ENCODE results near the gene MAPK8IP1. TPM values are rescaled to one million over a fixed set of nuclear protein-coding genes. Genes with fewer than 3 reads are reported as not detected.

The MAPK8IP1 gene
- total and polyA plus RNA-seq, 4 donors, result 4.7 to 15.4 (median 5.7) TPM

GRCh38 chr11:45933131-45933831 is 47.8 kb downstream of the MAPK8IP1 start:
- Histone ChIP-seq H3K27me3 (ENCODE audit: control insufficient read depth in 3 of 3, insufficient read depth in 3 of 3, low read length in 2 of 3) (no peaks in the 10 kb centered on the region), H3K9me3 (ENCODE audit: control insufficient read depth in 4 of 4, insufficient read depth in 3 of 4, low read length in 3 of 4) (no peaks in the 10 kb centered on the region), H3K4me1 (ENCODE audit: control insufficient read depth in 5 of 5, insufficient read depth in 5 of 5, low read length in 5 of 5) (peaks cover 0 to 6% (median 0%) of the 10 kb centered on the region in 5 donors), H3K36me3 (ENCODE audit: control insufficient read depth in 4 of 4, insufficient read depth in 4 of 4, low read length in 4 of 4) (peaks cover 6 to 39% (median 13%) of the 10 kb centered on the region in 4 donors), H3K27ac (ENCODE audit: low read depth in 1 of 2, low read length in 1 of 2) (no peak overlapping the region), H3K9ac (ENCODE audit: insufficient read depth in 1 of 2, low read length in 2 of 2) (no peak overlapping the region), H3K4me3 (no peak overlapping the region)
- 58 to 67% methylated on average over 15 of the region's 15 CpGs for WGBS, 2 donors
- no peak for TF ChIP-seq CTCF (IDR thresholded peaks at IDR 0.05; ENCODE audit: control extremely low read depth, extremely low read depth)
- no peak for ATAC-seq (ENCODE audit: insufficient read depth, low FRiP score)
- no peak for DNase-seq

GRCh38 chr11:45933846-45934579 is 48.6 kb downstream of the MAPK8IP1 start:
- Histone ChIP-seq H3K9ac (ENCODE audit: insufficient read depth in 1 of 2, low read length in 2 of 2) (no peak overlapping the region), H3K27me3 (ENCODE audit: control insufficient read depth in 3 of 3, insufficient read depth in 3 of 3, low read length in 2 of 3) (no peaks in the 10 kb centered on the region), H3K4me1 (ENCODE audit: control insufficient read depth in 5 of 5, insufficient read depth in 5 of 5, low read length in 5 of 5) (peaks cover 0 to 6% (median 0%) of the 10 kb centered on the region in 5 donors), H3K36me3 (ENCODE audit: control insufficient read depth in 4 of 4, insufficient read depth in 4 of 4, low read length in 4 of 4) (peaks cover 6 to 39% (median 13%) of the 10 kb centered on the region in 4 donors), H3K9me3 (ENCODE audit: control insufficient read depth in 4 of 4, insufficient read depth in 3 of 4, low read length in 3 of 4) (no peaks in the 10 kb centered on the region), H3K27ac (ENCODE audit: low read depth in 1 of 2, low read length in 1 of 2) (no peak overlapping the region), H3K4me3 (no peak overlapping the region)
- no peak for TF ChIP-seq CTCF (IDR thresholded peaks at IDR 0.05; ENCODE audit: control extremely low read depth, extremely low read depth)
- DNase-seq (no peak), ATAC-seq (ENCODE audit: insufficient read depth, low FRiP score) (no peak)
- 91 to 92% methylated on average over 21 of the region's 21 CpGs for WGBS, 2 donors

- ATAC-seq (ENCODE audit: insufficient read depth, low FRiP score), result no peak
- peaks cover 0 to 6% (median 0%) of the 10 kb centered on the region in 5 donors for H3K4me1 ChIP-seq (ENCODE audit: control insufficient read depth in 5 of 5, insufficient read depth in 5 of 5, low read length in 5 of 5)
- no peaks in the 10 kb centered on the region for H3K27me3 ChIP-seq (ENCODE audit: control insufficient read depth in 3 of 3, insufficient read depth in 3 of 3, low read length in 2 of 3)
- 89 to 92% methylated on average over 12 of the region's 12 CpGs for WGBS, 2 donors
- DNase-seq, result no peak
- no peak overlapping the region for H3K9ac ChIP-seq (ENCODE audit: insufficient read depth in 1 of 2, low read length in 2 of 2)
- H3K9me3 ChIP-seq (ENCODE audit: control insufficient read depth in 4 of 4, insufficient read depth in 3 of 4, low read length in 3 of 4), result no peaks in the 10 kb centered on the region
- TF ChIP-seq CTCF (IDR thresholded peaks at IDR 0.05; ENCODE audit: control extremely low read depth, extremely low read depth), result no peak
- no peak overlapping the region for H3K27ac ChIP-seq (ENCODE audit: low read depth in 1 of 2, low read length in 1 of 2)
- H3K36me3 ChIP-seq (ENCODE audit: control insufficient read depth in 4 of 4, insufficient read depth in 4 of 4, low read length in 4 of 4), result peaks cover 6 to 39% (median 13%) of the 10 kb centered on the region in 4 donors
- H3K4me3 ChIP-seq, result no peak overlapping the region
Observed at GRCh38 chr11:45934580-45935318, 49.3 kb downstream of the MAPK8IP1 start.

All from lung (tissue), 12 donors.